Activated T-cell treated with anti-CD3 and anti-CD28 coated beads, Interleukin-2, amount 50 U/mL, for 48 hours (primary cell): ENCODE measurements around the gene COX8C.

Experiments
- DNase-seq, 2 experiments: peaks; one replicate each; pipeline ENCODE4 v3.0.0-alpha.2; 2020

Gene COX8C

GRCh38 chr14:93346926-93347721, at the start of gene COX8C:
Gene COX8C (plus strand): TSS chr14:93347182. CDS start chr14:93347269, 87 bp downstream.
- no peak for DNase-seq

GRCh38 chr14:93299416-93299815, 47.6 kb upstream of the COX8C start:
- DNase-seq: no peak

- DNase-seq: no peak
These were observed 47.1 kb upstream of the COX8C start for GRCh38 chr14:93299866-93300265.

- DNase-seq: no peak
These were observed 45.0 kb upstream of the COX8C start for GRCh38 chr14:93301821-93302447.

GRCh38 chr14:93302688-93303581, 44.0 kb upstream of the COX8C start:
- no peak for DNase-seq

GRCh38 chr14:93303659-93304058, 43.3 kb upstream of the COX8C start:
- DNase-seq: no peak

- DNase-seq: no peak
These were observed 42.2 kb upstream of the COX8C start for GRCh38 chr14:93304771-93305170.

GRCh38 chr14:93305725-93306418, 41.1 kb upstream of the COX8C start:
- DNase-seq: no peak

GRCh38 chr14:93306812-93307211, 40.2 kb upstream of the COX8C start:
- no peak for DNase-seq

GRCh38 chr14:93308686-93309345, 38.2 kb upstream of the COX8C start:
- DNase-seq: no peak

GRCh38 chr14:93309427-93309966, 37.5 kb upstream of the COX8C start:
- DNase-seq: no peak

GRCh38 chr14:93311082-93311481, 35.9 kb upstream of the COX8C start:
- no peak for DNase-seq

GRCh38 chr14:93315575-93315974, 31.4 kb upstream of the COX8C start:
- DNase-seq: no peak

- no peak for DNase-seq
These were observed 30.3 kb upstream of the COX8C start for GRCh38 chr14:93316716-93317115.

GRCh38 chr14:93317210-93317874, 29.6 kb upstream of the COX8C start:
- no peak for DNase-seq

- DNase-seq: no peak
These were observed 28.8 kb upstream of the COX8C start for GRCh38 chr14:93317875-93318807.

GRCh38 chr14:93318927-93319326, 28.1 kb upstream of the COX8C start:
- no peak for DNase-seq

GRCh38 chr14:93319494-93319893, 27.5 kb upstream of the COX8C start:
- DNase-seq: no peak

- DNase-seq: no peak
These were observed 27.0 kb upstream of the COX8C start for GRCh38 chr14:93319958-93320357.

GRCh38 chr14:93320489-93320888, 26.5 kb upstream of the COX8C start:
- DNase-seq: no peak
